Activated CD8-positive, alpha-beta memory T cell treated with anti-CD3 and anti-CD28 coated beads, Interleukin-2, amount 50 U/mL, for 24 hours (primary cell): ENCODE data around the gene RNF217.
"Not testable (repeated sequence)": the region's sequence is repeated elsewhere in the genome, so short reads cannot be mapped to it uniquely, and the experiment has no call there.

Experiments used
- DNase-seq: peaks from one replicate; pipeline ENCODE4 v3.0.0-alpha.2; 2020; ENCODE audit errors: extremely low read depth

Gene RNF217

GRCh38 chr6:124961777-124962638 lies at the start of gene RNF217:
Gene RNF217 (plus strand): TSS chr6:124962437. CDS start chr6:124962545, 108 bp downstream.
- no peak for DNase-seq

GRCh38 chr6:124913056-124913455 lies 49.2 kb upstream of the RNF217 start:
- DNase-seq: no peak

- DNase-seq: no peak
Measured at GRCh38 chr6:124917769-124918168, 44.5 kb upstream of the RNF217 start.

- DNase-seq: not testable (repeated sequence)
Measured at GRCh38 chr6:124919703-124920102, 42.5 kb upstream of the RNF217 start.

- no peak for DNase-seq
Measured at GRCh38 chr6:124924333-124924759, 37.9 kb upstream of the RNF217 start.

- DNase-seq: no peak
Measured at GRCh38 chr6:124926435-124926834, 35.8 kb upstream of the RNF217 start.

GRCh38 chr6:124927806-124928205 lies 34.4 kb upstream of the RNF217 start:
- DNase-seq: no peak

- no peak for DNase-seq
Measured at GRCh38 chr6:124928851-124929250, 33.4 kb upstream of the RNF217 start.

- DNase-seq: no peak
Measured at GRCh38 chr6:124937645-124938044, 24.6 kb upstream of the RNF217 start.

- no peak for DNase-seq
Measured at GRCh38 chr6:124941259-124941658, 21.0 kb upstream of the RNF217 start.

- DNase-seq: no peak
Measured at GRCh38 chr6:124943658-124944057, 18.6 kb upstream of the RNF217 start.

- DNase-seq: no peak
Measured at GRCh38 chr6:124947971-124948451, 14.2 kb upstream of the RNF217 start.

GRCh38 chr6:124949706-124950105 lies 12.5 kb upstream of the RNF217 start:
- no peak for DNase-seq

GRCh38 chr6:124953808-124954207 lies 8.4 kb upstream of the RNF217 start:
- DNase-seq: no peak

GRCh38 chr6:124955108-124955856 lies 7.0 kb upstream of the RNF217 start:
- DNase-seq: no peak

- no peak for DNase-seq
Measured at GRCh38 chr6:124956018-124956417, 6.2 kb upstream of the RNF217 start.

GRCh38 chr6:124958149-124958548 lies 4.1 kb upstream of the RNF217 start:
- DNase-seq: no peak

GRCh38 chr6:124958759-124959354 lies 3.4 kb upstream of the RNF217 start:
- no peak for DNase-seq

- no peak for DNase-seq
Measured at GRCh38 chr6:124960757-124961463, 1.3 kb upstream of the RNF217 start.

- DNase-seq: no peak
Measured at GRCh38 chr6:124961464-124961776, 817 bp upstream of the RNF217 start.

- DNase-seq: no peak
Measured at GRCh38 chr6:124962639-124963415, 590 bp downstream of the RNF217 start.
